PFSK-1 (cell line): ENCODE data around the gene PCSK4.

Experiments used
- FOXP2 ChIP-seq: optimal IDR thresholded peaks from 2 replicates; pipeline ENCODE3; 2011; ENCODE audit warnings: borderline replicate concordance, control low read depth, inconsistent platforms; ENCODE audit not compliant: insufficient read depth; ENCODE audit errors: extremely low read length, extremely low read depth
- POLR2AphosphoS5 ChIP-seq: IDR thresholded peaks from 2 replicates; pipeline ENCODE4 v1.6.1; 2012; ENCODE audit warnings: low read depth, mild to moderate bottlenecking, control low read depth, low read length, moderate library complexity
- REST ChIP-seq, 2 experiments: IDR thresholded peaks; 2 replicates each; pipeline versions ENCODE4 v1.6.1 to v1.8.0; 2011 to 2012; ENCODE audit warnings: low read depth in 2 of 2, low read length in 2 of 2, control low read depth in 1 of 2, inconsistent platforms in 1 of 2, mild to moderate bottlenecking in 1 of 2, moderate library complexity in 1 of 2; ENCODE audit not compliant: insufficient read depth in 1 of 2
- SIN3A ChIP-seq: IDR thresholded peaks from 2 replicates; pipeline ENCODE4 v1.6.1; 2012; ENCODE audit warnings: mild to moderate bottlenecking, low read length, moderate library complexity, borderline replicate concordance; ENCODE audit not compliant: insufficient read depth
- TAF1 ChIP-seq: IDR thresholded peaks from 2 replicates; pipeline ENCODE4 v1.6.1; 2012; ENCODE audit warnings: low read length, control low read depth, borderline replicate concordance; ENCODE audit not compliant: insufficient read depth

Gene PCSK4

DNA sequence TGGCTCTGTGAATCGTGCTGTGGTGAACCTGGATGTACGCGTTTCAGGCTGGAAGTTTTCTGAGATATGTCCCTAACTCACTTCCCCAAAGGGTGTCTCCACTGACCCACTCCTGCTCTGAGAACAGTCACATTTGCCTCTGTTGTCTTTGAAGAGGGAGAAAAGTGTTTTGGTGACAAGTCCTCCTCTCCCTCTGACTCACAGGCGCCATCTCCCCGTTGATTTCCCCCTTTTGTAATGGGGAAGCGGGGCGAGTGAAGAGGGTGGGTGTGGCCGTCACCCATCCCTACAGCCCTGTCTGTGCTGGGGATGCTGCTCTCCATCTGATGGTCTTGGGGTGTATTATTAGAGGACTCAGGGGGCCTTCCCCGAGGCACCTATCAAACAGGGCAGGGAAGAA lies 30.7 kb downstream of the PCSK4 start:
- no peak for TF ChIP-seq TAF1
- TF ChIP-seq FOXP2, result no peak
- no peak for TF ChIP-seq POLR2AphosphoS5
- no peak for TF ChIP-seq SIN3A
- no peak for TF ChIP-seq REST (IDR thresholded peaks at IDR 0.05; ENCODE audit: insufficient read depth in 1 of 2, low read depth in 2 of 2, low read length in 2 of 2)

DNA sequence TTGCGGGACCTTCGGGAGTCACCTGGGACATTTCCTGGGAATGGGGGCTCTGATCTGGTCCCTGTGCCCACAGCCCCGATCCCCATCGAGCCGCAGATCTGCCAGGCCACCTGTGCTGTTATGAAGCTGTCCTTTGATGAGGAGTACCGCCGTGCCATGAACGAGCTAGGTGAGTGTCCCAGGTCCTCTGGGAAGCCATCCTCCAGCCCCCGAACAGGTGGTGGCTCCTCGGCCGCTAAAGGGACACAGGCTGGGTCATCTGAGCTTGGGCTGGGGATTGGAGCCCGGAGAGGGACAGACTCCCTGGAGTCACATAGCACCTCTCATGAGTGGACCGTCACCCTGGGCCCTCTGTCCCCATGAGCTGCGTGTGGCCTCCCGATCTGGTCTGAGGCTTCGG lies 32.3 kb downstream of the PCSK4 start:
- TF ChIP-seq SIN3A (no peak), TAF1 (no peak)

DNA sequence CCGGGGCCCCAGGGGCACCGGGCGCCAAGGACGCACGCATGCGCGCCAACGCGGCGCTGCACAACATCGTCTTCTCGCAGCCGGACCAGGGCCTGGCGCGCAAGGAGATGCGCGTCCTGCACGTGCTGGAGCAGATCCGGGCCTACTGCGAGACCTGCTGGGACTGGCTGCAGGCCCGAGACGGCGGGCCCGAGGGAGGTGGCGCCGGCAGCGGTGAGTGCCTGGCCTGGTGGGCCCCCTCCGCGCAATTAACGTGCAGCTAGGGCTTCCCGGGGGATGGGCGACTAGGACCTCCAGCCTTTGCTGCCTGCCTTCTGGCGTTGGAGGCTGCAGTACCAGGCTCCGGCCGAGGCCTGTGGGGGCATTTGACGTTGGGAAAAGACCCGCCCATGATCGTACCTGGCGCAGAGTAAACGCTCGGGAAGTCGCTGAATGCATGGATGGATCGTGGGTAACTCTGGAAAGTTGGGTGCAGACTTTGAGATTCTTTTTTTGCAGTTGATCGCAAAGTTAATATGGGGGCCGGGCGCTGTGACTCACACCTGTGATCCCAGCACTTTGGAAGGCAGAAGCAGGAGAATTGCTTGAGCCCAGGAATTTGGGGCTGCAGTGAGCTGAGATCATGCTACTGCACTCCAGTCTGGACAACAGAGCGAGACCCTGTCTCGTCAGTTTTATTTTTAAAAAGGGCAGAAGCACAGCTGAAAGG lies 33.0 kb downstream of the PCSK4 start:
- TF ChIP-seq REST (IDR thresholded peaks at IDR 0.05; ENCODE audit: insufficient read depth in 1 of 2, low read depth in 2 of 2, low read length in 2 of 2) (no peak), SIN3A (no peak), TAF1 (no peak), FOXP2 (no peak), POLR2AphosphoS5 (no peak)

DNA sequence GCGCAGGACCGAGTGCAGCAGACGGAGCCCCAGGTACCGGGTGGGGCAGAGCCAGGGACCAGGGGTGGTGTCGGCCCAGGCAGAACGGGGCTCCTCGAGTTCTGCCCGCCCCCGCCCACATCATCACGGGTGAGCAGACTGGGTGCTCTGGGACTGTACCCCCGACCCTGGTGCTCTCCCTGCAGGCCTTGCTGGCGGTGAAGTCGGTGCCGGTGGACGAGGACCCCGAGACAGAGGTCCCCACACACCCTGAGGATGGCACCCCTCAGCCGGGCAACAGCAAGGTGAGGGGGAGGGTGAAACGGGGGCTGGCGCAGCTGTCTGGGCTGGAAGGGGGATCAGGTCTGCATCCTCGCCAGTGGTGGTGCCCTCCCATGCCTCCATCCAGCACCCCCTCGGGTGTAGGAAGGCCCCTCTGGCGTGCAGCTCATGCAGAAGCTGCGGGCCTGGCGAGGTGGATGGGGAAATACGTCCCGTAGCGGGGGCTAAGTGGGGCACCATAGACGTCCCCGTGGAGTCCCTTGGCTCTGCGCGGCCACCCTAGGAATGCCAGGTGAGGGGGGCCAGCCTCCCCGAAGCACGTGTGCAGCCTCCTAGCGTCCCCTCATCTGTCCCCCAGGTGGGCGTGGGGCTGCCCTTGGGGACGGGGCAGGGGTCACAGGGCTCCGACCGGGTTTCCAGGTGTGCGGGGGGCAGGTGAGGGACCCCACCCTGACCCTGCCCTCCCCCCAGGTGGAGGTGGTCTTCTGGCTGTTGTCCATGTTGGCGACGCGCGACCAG lies 33.8 kb downstream of the PCSK4 start:
- TF ChIP-seq FOXP2 (no peak), SIN3A (no peak), POLR2AphosphoS5 (no peak; the same call in 1 of the 2 replicates), REST (IDR thresholded peaks at IDR 0.05; ENCODE audit: insufficient read depth in 1 of 2, low read depth in 2 of 2, low read length in 2 of 2) (no peak), TAF1 (no peak)

- TF ChIP-seq POLR2AphosphoS5 (no peak), REST (IDR thresholded peaks at IDR 0.05; ENCODE audit: insufficient read depth in 1 of 2, low read depth in 2 of 2, low read length in 2 of 2) (no peak), FOXP2 (no peak), TAF1 (no peak), SIN3A (no peak)
Measured at GRCh38 chr19:1455336-1456120, 34.6 kb downstream of the PCSK4 start.
